Mesothelial cell of epicardium (in vitro differentiated cells): ENCODE results near the gene MRRF. TPM values are rescaled to one million over a fixed set of nuclear protein-coding genes. Genes with fewer than 3 reads are reported as not detected.

Experiments
- DNase-seq, 2 experiments: peaks; one replicate each; pipeline ENCODE4 v3.0.0; 2021; ENCODE audit warnings: low spot score in 2 of 2; ENCODE audit not compliant: unreplicated experiment in 2 of 2
- H3K27ac Mint-ChIP-seq: 2 replicates; pipeline ENCODE4 v1.8.0; 2021; ENCODE audit warnings: mixed read lengths
- H3K27me3 Mint-ChIP-seq: 2 replicates; pipeline ENCODE4 v1.8.0; 2021; ENCODE audit warnings: low read depth, mixed read lengths
- H3K36me3 Mint-ChIP-seq: 2 replicates; pipeline ENCODE4 v1.8.0; 2021; ENCODE audit warnings: mixed read lengths
- H3K4me1 Mint-ChIP-seq: 2 replicates; pipeline ENCODE4 v1.8.0; 2021; ENCODE audit warnings: mixed read lengths
- H3K4me3 Mint-ChIP-seq: 2 replicates; pipeline ENCODE4 v1.8.0; 2021; ENCODE audit warnings: mild to moderate bottlenecking, moderate library complexity, mixed read lengths
- H3K9me3 Mint-ChIP-seq: 2 replicates; pipeline ENCODE4 v1.8.0; 2021; ENCODE audit warnings: mixed read lengths
- CTCF ChIP-seq: fragments of 200-600 bp; sonication (generic); IDR thresholded peaks from one replicate; pipeline ENCODE4 v1.5.0; 2021; ENCODE audit warnings: antibody characterized with exemption; ENCODE audit not compliant: unreplicated experiment
- total RNA-seq: library from RNA; stranded (reverse); gene quantifications from 3 replicates; pipeline ENCODE4 v1.2.1, GENCODE V29; 2021

Gene MRRF
- total RNA-seq, 1 donor from 2014 or later: 39.2 TPM

- Mint-ChIP-seq H3K4me3 (no peak overlapping the region), H3K9me3 (no peaks in the 10 kb centered on the region)
Observed at GRCh38 chr9:122218071-122218934, 46.4 kb upstream of the MRRF start.

DNA sequence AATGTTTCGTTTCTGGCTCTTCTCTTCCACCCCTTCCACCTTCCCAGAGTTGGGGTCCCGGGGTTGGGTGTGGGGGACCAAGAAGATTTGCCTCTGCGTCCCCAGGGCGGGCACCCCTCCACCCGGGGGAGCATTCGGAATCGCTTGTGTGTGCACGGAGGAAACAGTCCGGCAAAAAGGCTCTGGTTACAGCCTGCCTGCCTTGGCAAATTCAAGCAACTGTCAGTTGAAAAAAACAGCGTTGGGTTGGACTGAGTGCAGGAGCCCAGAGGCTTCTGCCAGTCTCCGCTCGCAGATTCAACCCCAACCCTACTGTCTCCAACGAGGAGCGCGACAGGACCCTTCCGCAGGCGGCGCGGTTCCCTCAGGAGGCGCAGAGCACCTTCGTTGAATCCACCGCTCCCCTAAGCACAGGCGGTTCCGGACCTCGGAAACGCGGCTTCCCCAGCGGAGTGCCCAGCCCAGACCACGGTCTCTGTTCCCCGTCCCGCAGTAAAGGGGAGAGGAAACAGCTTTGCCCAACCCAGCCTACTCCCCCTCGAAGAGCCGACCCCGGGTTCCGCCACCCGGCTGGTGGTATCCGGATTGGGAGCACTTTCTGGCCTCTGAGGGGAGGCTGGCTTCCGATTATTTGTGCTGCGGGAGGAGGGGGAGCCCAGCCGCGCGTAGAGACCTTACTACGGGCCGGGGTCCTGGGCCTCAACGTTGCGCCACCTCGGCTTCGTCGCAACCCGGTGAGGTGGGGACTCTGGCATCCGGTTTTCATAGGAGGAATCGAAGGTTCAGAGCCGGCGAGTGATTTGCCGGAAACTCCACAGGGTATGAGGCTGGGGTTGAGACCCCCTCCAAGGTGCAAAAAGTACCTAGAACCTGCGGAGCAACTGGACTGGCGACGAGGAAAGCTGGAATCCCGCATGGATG lies 45.5 kb upstream of the MRRF start:
- TF ChIP-seq CTCF: no peak
- H3K27ac Mint-ChIP-seq: no peak overlapping the region
- no peaks in the 10 kb centered on the region for H3K36me3 Mint-ChIP-seq
- H3K4me1 Mint-ChIP-seq: peaks cover 18% of the 10 kb centered on the region
- H3K27me3 Mint-ChIP-seq: peaks cover 100% of the 10 kb centered on the region
- DNase-seq: no peak
- no peaks in the 10 kb centered on the region for H3K9me3 Mint-ChIP-seq
- H3K4me3 Mint-ChIP-seq: peak overlapping the region; percentile 42

More at GRCh38 chr9:122218071-122218934, 46.4 kb upstream of the MRRF start:
- H3K27ac Mint-ChIP-seq: no peak overlapping the region
- no peak for TF ChIP-seq CTCF
- H3K27me3 Mint-ChIP-seq: peaks cover 99% of the 10 kb centered on the region
- peaks cover 20% of the 10 kb centered on the region for H3K4me1 Mint-ChIP-seq
- no peaks in the 10 kb centered on the region for H3K36me3 Mint-ChIP-seq
- DNase-seq: no peak

DNA sequence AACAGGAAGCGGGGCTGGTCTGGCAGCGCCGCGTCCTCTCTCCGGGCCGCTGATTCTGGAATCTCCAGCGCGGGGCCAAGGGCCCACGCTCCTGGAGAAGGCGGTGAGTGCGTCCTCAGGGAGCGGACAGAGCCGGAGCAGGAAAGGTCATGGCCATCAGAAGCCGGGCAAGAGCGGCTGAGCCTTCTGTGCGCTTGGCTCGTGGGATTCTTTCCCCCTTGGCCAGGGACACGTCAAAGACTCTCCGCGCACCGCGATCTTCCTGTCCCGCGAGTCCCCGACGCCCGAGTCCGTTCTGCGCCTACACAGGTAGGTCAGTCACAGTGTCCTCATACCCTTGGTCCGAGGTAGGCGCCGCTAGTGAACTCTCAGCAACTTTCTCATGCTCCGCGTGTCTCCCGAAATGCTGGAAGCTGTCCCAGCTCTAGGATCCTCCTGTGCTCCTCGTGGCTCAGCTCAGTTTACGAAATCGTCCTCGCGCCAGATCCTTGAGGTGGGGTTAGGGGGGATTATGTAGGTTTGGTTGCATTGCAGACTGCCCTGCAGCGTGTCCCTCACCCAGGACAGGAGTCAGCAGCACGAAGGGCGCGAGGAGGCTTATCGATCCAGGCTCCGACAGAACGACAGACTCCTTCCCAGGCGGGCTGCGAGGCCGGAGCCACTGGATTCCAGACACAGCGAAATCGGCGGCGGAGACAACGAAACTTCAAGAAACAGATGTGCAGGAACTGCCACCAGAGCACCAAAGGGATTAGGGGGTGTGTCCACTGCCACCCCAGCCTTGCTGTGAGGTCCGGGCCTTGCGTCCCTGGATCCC lies 44.6 kb upstream of the MRRF start:
- peaks cover 17% of the 10 kb centered on the region for H3K4me1 Mint-ChIP-seq
- peaks cover 100% of the 10 kb centered on the region for H3K27me3 Mint-ChIP-seq
- DNase-seq: no peak
- H3K9me3 Mint-ChIP-seq: no peaks in the 10 kb centered on the region
- peak overlapping the region; percentile 43 for H3K27ac Mint-ChIP-seq
- TF ChIP-seq CTCF: no peak
- no peaks in the 10 kb centered on the region for H3K36me3 Mint-ChIP-seq
- peak overlapping the region; percentile 26 for H3K4me3 Mint-ChIP-seq

DNA sequence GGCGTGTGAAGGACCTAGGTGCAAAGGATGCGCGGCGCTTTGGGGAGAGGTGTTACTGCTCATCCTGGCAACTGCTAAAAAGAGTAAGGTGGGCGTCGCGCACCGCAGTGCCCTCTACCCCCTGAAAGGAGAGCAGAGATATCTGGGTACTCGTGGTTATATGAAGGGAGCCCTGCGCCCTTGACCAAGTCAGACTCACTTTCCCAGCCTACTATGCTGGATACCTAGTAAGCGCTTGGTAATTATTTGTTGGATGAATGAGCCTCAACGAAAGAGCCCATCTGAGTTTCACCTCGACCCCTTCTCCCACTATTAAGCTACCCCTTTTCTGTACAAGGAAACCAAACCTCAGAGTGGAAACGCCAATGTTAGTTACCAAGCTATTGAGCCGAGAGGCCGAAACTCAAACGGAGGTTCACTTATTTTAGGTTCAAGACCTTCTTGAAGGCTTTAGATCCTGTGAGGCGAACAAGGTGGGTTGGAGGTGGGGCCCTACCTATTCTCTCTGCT lies 44.0 kb upstream of the MRRF start:
- Mint-ChIP-seq H3K4me3 (no peak overlapping the region), H3K27me3 (peaks cover 100% of the 10 kb centered on the region), H3K36me3 (no peaks in the 10 kb centered on the region), H3K9me3 (no peaks in the 10 kb centered on the region), H3K4me1 (peaks cover 17% of the 10 kb centered on the region), H3K27ac (no peak overlapping the region)
- TF ChIP-seq CTCF: no peak
- DNase-seq: no peak
